ENCODE results near the gene ITM2C. TPM values are rescaled to one million over a fixed set of nuclear protein-coding genes. Genes with fewer than 3 reads are reported as not detected.

Gene ITM2C
- total RNA-seq: 15.8 and 16.7 TPM in 2 replicates

DNA sequence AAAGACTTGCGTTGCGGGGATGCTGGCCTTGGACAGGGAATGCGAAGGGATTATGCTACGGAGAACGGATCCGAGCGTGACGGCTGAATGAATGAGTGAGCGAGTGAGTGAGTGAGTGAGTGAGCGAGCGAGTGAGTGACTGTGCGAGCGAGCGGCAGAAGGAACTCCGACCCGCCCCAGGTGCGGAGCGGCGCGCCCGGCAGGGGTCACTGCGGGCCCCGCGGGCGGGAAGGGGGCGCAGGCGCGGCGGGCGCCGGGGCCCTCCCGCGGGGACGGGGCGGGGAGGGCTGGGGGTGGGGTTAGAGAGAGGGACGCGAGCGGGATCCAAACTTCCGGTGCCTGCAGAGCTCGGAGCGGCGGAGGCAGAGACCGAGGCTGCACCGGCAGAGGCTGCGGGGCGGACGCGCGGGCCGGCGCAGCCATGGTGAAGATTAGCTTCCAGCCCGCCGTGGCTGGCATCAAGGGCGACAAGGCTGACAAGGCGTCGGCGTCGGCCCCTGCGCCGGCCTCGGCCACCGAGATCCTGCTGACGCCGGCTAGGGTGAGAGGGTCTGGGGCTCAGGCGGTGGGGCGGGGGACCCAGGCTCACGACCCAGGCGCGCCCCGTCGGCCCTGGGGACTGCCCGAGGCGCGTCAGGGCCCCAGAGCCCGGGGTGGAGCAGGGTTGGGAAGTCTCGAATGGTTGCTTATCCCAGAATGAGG is at the start of gene ITM2C:
ITM2C (plus strand) TSS at position 338 of the 702 bp plus-strand sequence; CDS start at position 422, 84 bp downstream.
- intact Hi-C loops (cut with micrococcal nuclease): loop anchor here (2.0 to 5.0 kb wide), 2 partner anchors 60 to 118 kb away; partner anchors contain the start of gene GPR55

GRCh38 chr2:230815088-230815487 is 49.7 kb upstream of the ITM2C start:
- intact Hi-C loops (cut with micrococcal nuclease): no loop called here

GRCh38 chr2:230816735-230817134 is 48.0 kb upstream of the ITM2C start:
- intact Hi-C loops (cut with micrococcal nuclease): no loop called here

DNA sequence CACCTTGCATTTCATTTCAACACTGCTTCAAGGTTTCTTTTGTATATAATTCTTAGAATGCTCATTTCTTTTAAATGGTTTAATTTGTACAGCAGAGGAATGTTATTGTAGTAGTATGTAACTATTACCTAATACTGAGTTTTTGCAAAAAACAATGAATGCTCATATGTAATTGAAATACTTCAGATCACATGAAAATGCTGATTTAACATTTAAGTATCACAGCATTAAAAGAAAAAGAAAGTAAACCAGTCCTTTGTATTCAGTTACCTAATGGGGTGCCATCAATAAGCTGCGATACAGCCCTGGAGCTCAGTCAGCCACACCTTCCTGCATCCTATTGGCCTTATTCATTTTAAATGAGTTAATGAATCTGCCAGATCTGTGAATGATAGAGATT is 45.3 kb upstream of the ITM2C start:
- intact Hi-C loops (cut with micrococcal nuclease): no loop called here

DNA sequence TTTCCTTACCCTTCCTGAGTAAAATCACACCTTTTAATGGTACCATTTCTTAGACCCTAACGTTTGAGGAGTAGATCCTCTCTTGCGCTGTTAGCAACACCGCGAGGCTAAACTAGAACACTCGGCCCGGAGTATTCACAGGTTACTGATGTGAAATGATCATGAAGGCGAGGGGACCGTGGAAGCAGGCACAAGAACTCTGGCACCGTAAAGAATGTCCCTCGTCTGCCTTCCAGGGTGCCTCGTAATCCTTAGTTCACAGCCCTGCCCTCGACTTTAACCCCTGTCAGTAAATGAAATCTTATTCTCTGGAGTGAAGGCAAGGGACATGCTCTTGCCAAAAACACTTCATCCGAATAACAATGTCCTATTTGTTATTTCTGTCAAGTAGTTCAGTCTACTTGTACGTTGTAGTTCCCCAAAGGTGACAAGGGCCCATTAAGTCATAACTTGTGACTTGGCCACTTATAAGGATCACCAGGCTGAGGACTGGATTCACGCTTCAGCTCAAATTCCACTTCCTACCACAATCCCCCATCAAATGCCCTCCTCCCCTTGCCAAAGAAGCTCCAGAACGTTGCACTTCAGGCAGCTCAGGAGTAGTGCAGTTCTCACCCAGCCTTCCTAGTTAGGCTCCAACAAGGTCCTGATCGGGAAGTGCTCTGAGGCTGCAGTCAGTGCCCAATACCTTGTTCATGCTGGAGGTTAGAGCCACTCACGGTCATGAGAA is 43.3 kb upstream of the ITM2C start:
- intact Hi-C loops (cut with micrococcal nuclease): no loop called here

GRCh38 chr2:230821991-230822520 is 42.7 kb upstream of the ITM2C start:
- intact Hi-C loops (cut with micrococcal nuclease): no loop called here

DNA sequence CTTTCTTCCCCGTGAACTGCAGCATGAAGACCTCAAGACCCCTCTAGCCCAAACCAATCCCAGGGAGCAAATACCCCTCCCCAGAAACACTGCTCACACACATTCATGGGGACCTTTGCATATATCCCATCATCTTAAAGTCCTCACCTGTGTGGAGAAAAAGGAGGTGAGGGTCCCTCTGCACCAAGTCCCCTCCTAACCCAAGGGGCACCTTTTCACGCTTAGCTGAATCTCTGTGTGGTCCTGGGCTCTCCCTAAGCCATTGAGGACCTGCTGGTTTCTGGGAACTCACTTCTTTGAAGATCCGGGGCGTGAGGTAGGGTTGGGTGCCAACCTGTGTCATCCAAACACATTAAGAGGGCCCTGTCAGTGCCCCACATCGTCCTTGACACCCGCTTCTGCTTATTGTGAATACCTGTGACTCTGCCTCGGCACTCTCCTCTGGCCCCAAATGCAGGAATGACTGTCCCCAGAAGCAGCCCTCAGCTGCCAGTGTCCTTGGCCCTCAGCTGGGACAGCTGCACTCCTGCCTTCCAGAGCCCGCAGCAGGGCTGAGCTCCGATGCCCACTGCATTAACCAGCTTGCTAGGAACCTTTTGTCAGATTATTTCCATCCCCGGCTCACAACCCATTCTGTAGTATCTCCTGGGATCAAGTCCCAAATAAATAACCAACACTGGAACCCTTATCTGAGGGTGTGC is 41.3 kb upstream of the ITM2C start:
- intact Hi-C loops (cut with micrococcal nuclease): no loop called here

GRCh38 chr2:230824406-230824978 is 40.2 kb upstream of the ITM2C start:
- intact Hi-C loops (cut with micrococcal nuclease): loop anchor here (1.0 to 2.0 kb wide), 3 partner anchors 26 to 228 kb away; no protein-coding TSS in a partner anchor

DNA sequence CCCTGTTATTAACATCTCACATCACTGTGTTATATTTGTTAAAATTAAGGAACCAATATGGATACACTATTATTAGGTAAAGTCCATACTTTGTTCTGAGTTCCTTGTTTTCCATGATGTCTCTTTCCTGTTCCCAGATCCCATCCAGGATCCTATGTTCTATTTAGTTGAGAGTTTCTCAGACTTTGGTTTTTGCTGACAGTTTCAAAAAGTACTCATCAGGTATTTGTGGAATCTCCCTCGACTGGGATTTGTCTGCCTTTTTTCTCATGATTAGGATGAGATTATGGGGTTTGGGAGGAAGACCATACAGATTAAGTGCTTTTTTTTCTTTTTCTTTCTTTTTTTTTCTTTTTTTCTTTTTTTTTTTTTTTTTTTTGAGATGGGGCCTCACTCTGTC is 39.4 kb upstream of the ITM2C start:
- intact Hi-C loops (cut with micrococcal nuclease): loop anchor here (2.0 kb wide), 1 partner anchor 227 kb away; no protein-coding TSS in a partner anchor

- intact Hi-C loops (cut with micrococcal nuclease): no loop called here
Measured at GRCh38 chr2:230827774-230828271, 36.9 kb upstream of the ITM2C start.

- intact Hi-C loops (cut with micrococcal nuclease): no loop called here
Measured at GRCh38 chr2:230828272-230828961, 36.3 kb upstream of the ITM2C start.

DNA sequence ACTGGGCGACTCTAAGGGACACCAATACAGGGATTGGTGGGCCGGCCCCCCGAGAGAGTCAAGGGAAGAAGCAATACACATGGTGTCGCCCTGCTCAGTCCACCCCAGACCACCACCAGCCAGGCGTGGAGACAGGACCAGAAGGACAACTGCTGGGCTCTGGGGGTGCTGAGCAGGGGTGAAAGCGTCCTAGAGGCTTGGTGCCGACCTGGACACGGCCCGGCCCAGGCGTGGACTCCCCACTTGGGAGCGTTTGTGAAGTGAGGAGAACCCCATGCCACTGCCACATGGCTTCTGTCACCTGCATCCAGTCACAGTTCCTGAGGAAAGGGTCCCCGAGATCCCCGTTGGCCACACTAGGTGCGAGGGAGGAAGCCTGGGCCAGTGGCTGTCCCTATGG is 35.4 kb upstream of the ITM2C start:
- intact Hi-C loops (cut with micrococcal nuclease): no loop called here

DNA sequence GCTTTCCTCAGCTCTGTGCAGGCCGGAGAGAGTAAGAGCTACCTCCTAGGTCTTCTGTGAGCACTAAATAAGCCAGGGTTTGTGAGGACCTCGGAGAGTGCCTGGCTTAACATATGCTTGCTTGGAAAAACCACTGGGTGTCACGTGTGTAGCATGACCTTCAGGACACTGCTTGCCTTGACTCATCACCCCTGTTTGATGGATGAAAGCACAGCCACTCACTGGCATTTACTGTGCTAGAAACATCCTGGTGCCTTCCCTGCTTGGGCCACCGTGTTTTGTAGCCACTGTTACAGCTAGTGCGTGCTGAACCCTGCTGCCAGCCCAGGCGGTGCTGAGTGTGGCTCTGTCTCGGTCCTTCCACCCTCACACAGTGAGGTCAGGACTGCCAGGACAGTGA is 34.8 kb upstream of the ITM2C start:
- intact Hi-C loops (cut with micrococcal nuclease): no loop called here

GRCh38 chr2:230830428-230830827 is 34.3 kb upstream of the ITM2C start:
- intact Hi-C loops (cut with micrococcal nuclease): no loop called here

GRCh38 chr2:230840301-230840700 is 24.4 kb upstream of the ITM2C start:
- intact Hi-C loops (cut with micrococcal nuclease): no loop called here

DNA sequence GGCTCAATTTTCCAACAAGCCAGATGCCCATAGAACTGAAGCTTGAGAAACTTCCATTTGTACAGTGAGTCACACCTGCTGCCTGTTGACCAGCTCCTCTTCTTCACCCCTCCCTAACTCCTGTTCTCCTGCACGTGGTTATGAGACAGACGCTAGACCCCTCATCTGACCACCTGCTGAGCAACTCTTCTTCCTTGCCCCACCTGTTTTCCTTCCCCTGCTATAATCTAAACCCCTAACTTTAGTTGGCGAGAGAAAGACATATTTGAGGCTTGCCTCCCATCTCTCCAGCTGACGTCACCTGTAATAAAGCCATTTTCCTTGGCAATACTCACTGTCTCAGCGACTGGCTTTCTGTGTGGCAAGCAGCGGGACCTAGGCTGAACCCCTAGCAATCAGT is 22.3 kb upstream of the ITM2C start:
- intact Hi-C loops (cut with micrococcal nuclease): no loop called here

- intact Hi-C loops (cut with micrococcal nuclease): no loop called here
Measured at GRCh38 chr2:230843132-230843531, 21.6 kb upstream of the ITM2C start.

- intact Hi-C loops (cut with micrococcal nuclease): no loop called here
Measured at GRCh38 chr2:230846360-230846759, 18.4 kb upstream of the ITM2C start.

- intact Hi-C loops (cut with micrococcal nuclease): loop anchor here (1.0 to 2.0 kb wide), 2 partner anchors 15 to 139 kb away; no protein-coding TSS in a partner anchor
Measured at GRCh38 chr2:230847883-230848388, 16.8 kb upstream of the ITM2C start.

All from T-helper 2 cell treated with Interferon-gamma antibody and Interleukin-4, amounts not matched to agents 100 ng/mL and 5 ng/mL, for 36 hours (primary cell).